Measurements from ENCODE around the gene ZNF32. TPM values are rescaled to one million over a fixed set of nuclear protein-coding genes. Genes with fewer than 3 reads are reported as not detected.
"Not testable (repeated sequence)": the region's sequence is repeated elsewhere in the genome, so short reads cannot be mapped to it uniquely, and the experiment has no call there.

The ZNF32 gene
- total and polyA plus RNA-seq, 10 donors = 26.3 to 68.8 (median 31.9) TPM

GRCh38 chr10:43606323-43607198 is 42.1 kb downstream of the ZNF32 start, which contains the start of gene ZNF485:
Gene ZNF485 (plus strand): TSS chr10:43606438. CDS start chr10:43607051, 613 bp downstream.
- peaks cover 0 to 36% (median 14%) of the 10 kb centered on the region in 6 donors for H3K36me3 ChIP-seq
- no peaks in the 10 kb centered on the region for H3K27me3 ChIP-seq (replicated peaks in 1 of 7)
- peak within 1 kb of the TSS; percentile 58 to 99 (median 91) for H3K4me3 ChIP-seq
- TF ChIP-seq POLR2A (IDR thresholded peaks at IDR 0.05) (no peak), POLR2AphosphoS5 (IDR thresholded peaks at IDR 0.05) (peak; percentile 89 to 90 (median 90)), CTCF (IDR thresholded peaks at IDR 0.05 in 8 of 11, conservative IDR thresholded peaks at IDR 0.05 in 3 of 11) (peak in 2 of 11 experiments; percentile 12 to 29)
- intact Hi-C loops (cut with DNase I; ENCODE audit: low total_unique reads) = no loop called here
- H3K4me1 ChIP-seq = peaks cover 0 to 28% (median 14%) of the 10 kb centered on the region in 6 donors
- peaks cover 0 to 8% (median under 1%) of the 10 kb centered on the region in 8 donors for H3K9me3 ChIP-seq
- peak within 1 kb of the TSS; percentile 2 to 84 (median 75) for H3K27ac ChIP-seq
- DNase-seq = peak; percentile 94
- 4 to 12% (median 5%) methylated on average over 27 to 58 of the region's 58 CpGs for WGBS, 5 donors

- no peaks in the 10 kb centered on the region for H3K27me3 ChIP-seq (replicated peaks in 1 of 7)
- WGBS, 5 donors = 57 to 66% (median 63%) methylated on average over 12 of the region's 12 CpGs
- peaks cover 0 to 29% (median 12%) of the 10 kb centered on the region in 6 donors for H3K36me3 ChIP-seq
- intact Hi-C loops (cut with DNase I; ENCODE audit: low total_unique reads) = no loop called here
- peaks cover 0 to 2% (median 0%) of the 10 kb centered on the region in 8 donors for H3K9me3 ChIP-seq
- H3K4me1 ChIP-seq = peaks cover 0 to 28% (median 14%) of the 10 kb centered on the region in 6 donors
- DNase-seq = no peak
- TF ChIP-seq CTCF (IDR thresholded peaks at IDR 0.05 in 8 of 11, conservative IDR thresholded peaks at IDR 0.05 in 3 of 11) (no peak), POLR2A (IDR thresholded peaks at IDR 0.05) (no peak), POLR2AphosphoS5 (IDR thresholded peaks at IDR 0.05) (no peak)
- H3K4me3 ChIP-seq = peak overlapping the region in 7 of 8 donors; percentile 58 to 99 (median 91)
- H3K27ac ChIP-seq = peak overlapping the region in 5 of 8 donors; percentile 2 to 84 (median 79)
Observed at GRCh38 chr10:43605850-43606322, 42.8 kb downstream of the ZNF32 start.

- intact Hi-C loops (cut with DNase I; ENCODE audit: low total_unique reads); H3K27me3 ChIP-seq (replicated peaks in 1 of 7); H3K4me3 ChIP-seq; H3K9me3 ChIP-seq; H3K27ac ChIP-seq; H3K36me3 ChIP-seq; DNase-seq: not testable (repeated sequence)
- WGBS, 5 donors = 86 to 94% (median 89%) methylated on average over 6 of the region's 6 CpGs
- peaks cover 0 to 13% (median 10%) of the 10 kb centered on the region in 6 donors for H3K4me1 ChIP-seq
Observed at GRCh38 chr10:43601576-43601975, 47.1 kb downstream of the ZNF32 start.

- Histone ChIP-seq H3K36me3 (no peaks in the 10 kb centered on the region), H3K9me3 (no peaks in the 10 kb centered on the region), H3K4me3 (no peak overlapping the region), H3K27ac (no peak overlapping the region), H3K4me1 (peaks cover 6 to 29% (median 26%) of the 10 kb centered on the region in 6 donors), H3K27me3 (replicated peaks in 1 of 7) (no peaks in the 10 kb centered on the region)
- intact Hi-C loops (cut with DNase I; ENCODE audit: low total_unique reads) = no loop called here
- DNase-seq = no peak
- TF ChIP-seq CTCF (IDR thresholded peaks at IDR 0.05 in 8 of 11, conservative IDR thresholded peaks at IDR 0.05 in 3 of 11) = no peak
- TF ChIP-seq POLR2AphosphoS5 (IDR thresholded peaks at IDR 0.05) = no peak
- TF ChIP-seq POLR2A (IDR thresholded peaks at IDR 0.05) = no peak
- WGBS, 5 donors = 36 to 48% (median 39%) methylated on average over 2 of the region's 2 CpGs
Observed at GRCh38 chr10:43599333-43599732, 49.3 kb downstream of the ZNF32 start.

All from spleen (tissue), 11 donors.